HFF-Myc (cell line): Measurements from ENCODE around the gene BRD3.

Source experiments
- DNase-seq: peaks from one replicate; pipeline ENCODE4 v3.0.0-alpha.2; 2011; ENCODE audit warnings: low read depth; ENCODE audit errors: extremely low read depth
- H3K4me3 ChIP-seq: replicated peaks from 2 replicates; pipeline ENCODE4 v1.5.1; 2011; ENCODE audit warnings: low read depth, mild to moderate bottlenecking, control low read depth, low read length
- CTCF ChIP-seq: IDR thresholded peaks from 2 replicates; pipeline ENCODE4 v1.5.1; 2012; ENCODE audit warnings: mild to moderate bottlenecking, low read depth, low read length, control low read depth; ENCODE audit errors: missing control alignments

Gene BRD3

GRCh38 chr9:134061688-134062371, 6.0 kb downstream of the BRD3 start:
- DNase-seq = no peak
- no peak overlapping the region for H3K4me3 ChIP-seq
- no peak for TF ChIP-seq CTCF

- DNase-seq = no peak
- no peak overlapping the region for H3K4me3 ChIP-seq
- no peak for TF ChIP-seq CTCF
Measured at GRCh38 chr9:134061019-134061687, 6.7 kb downstream of the BRD3 start.

GRCh38 chr9:134060546-134060945, 7.3 kb downstream of the BRD3 start:
- no peak overlapping the region for H3K4me3 ChIP-seq
- TF ChIP-seq CTCF = no peak
- no peak for DNase-seq

- no peak overlapping the region for H3K4me3 ChIP-seq
- no peak for TF ChIP-seq CTCF
- DNase-seq = no peak
Measured at GRCh38 chr9:134059661-134060395, 8.0 kb downstream of the BRD3 start.

- no peak for TF ChIP-seq CTCF
- no peak overlapping the region for H3K4me3 ChIP-seq
Measured at GRCh38 chr9:134059188-134059641, 8.6 kb downstream of the BRD3 start.

GRCh38 chr9:134058716-134059115, 9.1 kb downstream of the BRD3 start:
- DNase-seq = no peak
- no peak overlapping the region for H3K4me3 ChIP-seq
- no peak for TF ChIP-seq CTCF

More at GRCh38 chr9:134059188-134059641, 8.6 kb downstream of the BRD3 start:
- no peak for DNase-seq
